K562 (cell line): Measurements from ENCODE around the gene RGS3. TPM values are rescaled to one million over a fixed set of nuclear protein-coding genes. Genes with fewer than 3 reads are reported as not detected.

ENCODE experiments used
- PTBP1 ChIP-seq: fragments of 200-400 bp; formaldehyde crosslinking; IDR thresholded peaks from 2 replicates; pipeline ENCODE4 v1.6.1; 2017; ENCODE audit warnings: low read depth, low read length
- RBM15 ChIP-seq: fragments of 200-400 bp; formaldehyde crosslinking; IDR thresholded peaks from 2 replicates; pipeline ENCODE4 v1.6.1; 2018; ENCODE audit warnings: mild to moderate bottlenecking, low read length, moderate library complexity; ENCODE audit not compliant: insufficient read depth
- SIN3A ChIP-seq, 2 experiments: fragments of 150-350 bp in 1 of 2; IDR thresholded peaks; 2 replicates each; pipeline ENCODE4 v1.6.1; 2011 to 2016; ENCODE audit warnings: borderline replicate concordance in 2 of 2, low read depth in 2 of 2, low read length in 2 of 2, mild to moderate bottlenecking in 2 of 2, moderate library complexity in 2 of 2; ENCODE audit not compliant: control insufficient read depth in 1 of 2
- SMAD4 ChIP-seq: fragments of 250-450 bp; sonication (Bioruptor Pico); conservative IDR thresholded peaks from 2 replicates; pipeline ENCODE4 v1.8.0; 2021; ENCODE audit warnings: inconsistent platforms, mild to moderate bottlenecking, moderate library complexity
- SREBF1 ChIP-seq: fragments of 150-350 bp; IDR thresholded peaks from 2 replicates; pipeline ENCODE4 v1.6.1; 2014; ENCODE audit warnings: antibody characterized with exemption, low read depth, low read length, borderline replicate concordance
- ZBTB40 ChIP-seq, 2 experiments: fragments of 450-650 bp in 1 of 2; sonication (generic) in 1 of 2; formaldehyde crosslinking in 1 of 2; IDR thresholded peaks; 2 replicates each; pipeline versions ENCODE4 v1.7.1 to v1.9.0; 2016 to 2022; ENCODE audit warnings: inconsistent platforms in 1 of 2, mild to moderate bottlenecking in 1 of 2, missing genetic modification reagents in 1 of 2
- polyA plus RNA-seq, 8 experiments: library from polyadenylated mRNA; depleted of rRNA in 4 of 8; stranded (reverse) in 5 of 8; unstranded in 3 of 8; fragments of >200 nt; fragmentation: Nextera tagmentation in 2 of 8; fragmentation: Illumina TruSeq in 1 of 8; extraction: Ambion mirVana in 2 of 8; extraction: Trizol in 1 of 8; gene quantifications; 2 replicates each; pipeline versions ENCODE4 v1.2.1 to v1.2.3, GENCODE V29; 2011 to 2014; ENCODE audit warnings: inconsistent platforms in 1 of 8, missing spikeins in 1 of 8
- total RNA-seq, 7 experiments: library from RNA; depleted of rRNA in 6 of 7; stranded (reverse); fragments of >200 nt in 6 of 7; fragmentation: Illumina TruSeq in 2 of 7; extraction: Trizol in 2 of 7; gene quantifications; 2 replicates each; pipeline versions ENCODE4 v1.2.1 to v1.2.3, GENCODE V29; 2011 to 2021; ENCODE audit warnings: low replicate concordance in 1 of 7
- TF ChIP-seq, protein P1 (sequence below): fragments of 250-450 bp; sonication (Bioruptor Pico); IDR thresholded peaks from 2 replicates; pipeline ENCODE4 v1.9.0; 2021; ENCODE audit warnings: mild to moderate bottlenecking

The RGS3 gene
- total and polyA plus RNA-seq, 9 of the 15 experiments (the other 6 are each of a cell fraction or from before 2014, with no cell fraction given): 0.08 to 2.9 (median 0.95) TPM

GRCh38 chr9:113570749-113571711 lies 107.5 kb downstream of the RGS3 start (continued):
- TF ChIP-seq ZBTB40 (IDR thresholded peaks at IDR 0.05): no peak
- no peak for TF ChIP-seq ZBTB40 (CRISPR knock-in tag; IDR thresholded peaks at IDR 0.05)
- no peak for TF ChIP-seq SMAD4 (CRISPR knock-in tag)
- no peak for TF ChIP-seq RBM15
- TF ChIP-seq SIN3A (IDR thresholded peaks at IDR 0.05; ENCODE audit: borderline replicate concordance in 2 of 2, control insufficient read depth in 1 of 2, low read depth in 2 of 2, low read length in 2 of 2): no peak
- TF ChIP-seq, protein P1, sequence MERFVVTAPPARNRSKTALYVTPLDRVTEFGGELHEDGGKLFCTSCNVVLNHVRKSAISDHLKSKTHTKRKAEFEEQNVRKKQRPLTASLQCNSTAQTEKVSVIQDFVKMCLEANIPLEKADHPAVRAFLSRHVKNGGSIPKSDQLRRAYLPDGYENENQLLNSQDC (CRISPR knock-in tag): no peak
- no peak for TF ChIP-seq SREBF1
- TF ChIP-seq PTBP1: no peak
